ENCODE data around the gene ERMN. TPM values are rescaled to one million over a fixed set of nuclear protein-coding genes. Genes with fewer than 3 reads are reported as not detected.

ERMN gene
- total RNA-seq, 4 donors from 2014 or later = 0.49 TPM; not detected in 3

GRCh38 chr2:157315901-157316300 lies 9.7 kb downstream of the ERMN start:
- WGBS, 2 donors = 72% methylated on average over 4 of the region's 4 CpGs
- Histone ChIP-seq H3K4me3 (replicated peaks in 1 of 3) (no peak overlapping the region), H3K9me3 (no peaks in the 10 kb centered on the region), H3K27me3 (no peaks in the 10 kb centered on the region), H3K27ac (no peak overlapping the region), H3K4me1 (no peaks in the 10 kb centered on the region), H3K36me3 (no peaks in the 10 kb centered on the region)
- intact Hi-C loops (cut with DNase I) = no loop called here
- no peak for DNase-seq
- no peak for TF ChIP-seq POLR2A (IDR thresholded peaks at IDR 0.05)
- TF ChIP-seq CTCF (IDR thresholded peaks at IDR 0.05) = no peak

- Histone ChIP-seq H3K4me1 (no peaks in the 10 kb centered on the region), H3K4me3 (replicated peaks in 1 of 3) (no peak overlapping the region), H3K27ac (no peak overlapping the region), H3K36me3 (no peaks in the 10 kb centered on the region), H3K27me3 (no peaks in the 10 kb centered on the region), H3K9me3 (no peaks in the 10 kb centered on the region)
- WGBS, 2 donors = 92 to 97% methylated on average over 1 of the region's 1 CpG
- TF ChIP-seq CTCF (IDR thresholded peaks at IDR 0.05) (no peak), POLR2A (IDR thresholded peaks at IDR 0.05) (no peak)
- intact Hi-C loops (cut with DNase I) = no loop called here
- DNase-seq = no peak
Observed at GRCh38 chr2:157312866-157313486, 12.6 kb downstream of the ERMN start.

GRCh38 chr2:157311706-157312105 lies 13.9 kb downstream of the ERMN start:
- no peaks in the 10 kb centered on the region for H3K4me1 ChIP-seq
- intact Hi-C loops (cut with DNase I) = no loop called here
- no peak for TF ChIP-seq POLR2A (IDR thresholded peaks at IDR 0.05)
- no peak for TF ChIP-seq CTCF (IDR thresholded peaks at IDR 0.05)
- H3K36me3 ChIP-seq = no peaks in the 10 kb centered on the region
- H3K4me3 ChIP-seq (replicated peaks in 1 of 3) = no peak overlapping the region
- DNase-seq = no peak
- 75 to 89% methylated on average over 1 of the region's 1 CpG for WGBS, 2 donors
- H3K27ac ChIP-seq = no peak overlapping the region
- H3K9me3 ChIP-seq = no peaks in the 10 kb centered on the region
- no peaks in the 10 kb centered on the region for H3K27me3 ChIP-seq

- peaks cover 0 to 2% of the 10 kb centered on the region in 2 donors for H3K4me1 ChIP-seq
- WGBS, 2 donors = 73 to 79% methylated on average over 2 of the region's 2 CpGs
- DNase-seq = no peak
- no peak overlapping the region for H3K4me3 ChIP-seq (replicated peaks in 1 of 3)
- intact Hi-C loops (cut with DNase I) = no loop called here
- no peaks in the 10 kb centered on the region for H3K27me3 ChIP-seq
- no peaks in the 10 kb centered on the region for H3K9me3 ChIP-seq
- TF ChIP-seq CTCF (IDR thresholded peaks at IDR 0.05) = no peak
- H3K27ac ChIP-seq = no peak overlapping the region
- no peaks in the 10 kb centered on the region for H3K36me3 ChIP-seq
Observed at GRCh38 chr2:157309878-157310277, 15.7 kb downstream of the ERMN start.

GRCh38 chr2:157307021-157307420 lies 18.6 kb downstream of the ERMN start:
- H3K4me1 ChIP-seq = peaks cover 0 to 3% of the 10 kb centered on the region in 2 donors
- no peaks in the 10 kb centered on the region for H3K36me3 ChIP-seq
- H3K9me3 ChIP-seq = no peaks in the 10 kb centered on the region
- no peak overlapping the region for H3K27ac ChIP-seq
- WGBS, 2 donors = 64 to 66% methylated on average over 1 of the region's 1 CpG
- TF ChIP-seq CTCF (IDR thresholded peaks at IDR 0.05) (no peak), POLR2A (IDR thresholded peaks at IDR 0.05) (no peak)
- intact Hi-C loops (cut with DNase I) = no loop called here
- no peaks in the 10 kb centered on the region for H3K27me3 ChIP-seq
- H3K4me3 ChIP-seq (replicated peaks in 1 of 3) = no peak overlapping the region
- DNase-seq = no peak

All from thyroid gland (tissue), 4 donors.